Astrocyte (in vitro differentiated cells and primary cell): Measurements from ENCODE around the gene KLK4. TPM values are rescaled to one million over a fixed set of nuclear protein-coding genes. Genes with fewer than 3 reads are reported as not detected.

Experiments
- DNase-seq: peaks from one replicate; pipeline ENCODE4 v3.0.0-alpha.2; 2010; ENCODE audit warnings: low read depth
- FAIRE-seq: peaks from 2 replicates; lab custom pipeline; 2011; peaks lifted over from hg19 to GRCh38; lab: Jason Lieb, UNC
- H2AFZ ChIP-seq: 2 replicates; pipeline ENCODE4 v1.6.0; 2012; ENCODE audit warnings: low read depth, low read length, inconsistent platforms
- H3K27ac ChIP-seq: 2 replicates; pipeline ENCODE4 v1.5.1; 2011; ENCODE audit warnings: low read depth, low read length, inconsistent platforms
- H3K27me3 ChIP-seq: 2 replicates; pipeline ENCODE4 v1.6.0; 2011; ENCODE audit warnings: low read length, inconsistent platforms; ENCODE audit not compliant: insufficient read depth
- H3K36me3 ChIP-seq: 2 replicates; pipeline ENCODE4 v1.5.1; 2011; ENCODE audit warnings: low read length, inconsistent platforms; ENCODE audit not compliant: insufficient read depth
- H3K4me1 ChIP-seq: 2 replicates; pipeline ENCODE4 v1.5.1; 2011; ENCODE audit warnings: low read length, inconsistent platforms; ENCODE audit not compliant: insufficient read depth
- H3K4me2 ChIP-seq: 2 replicates; pipeline ENCODE4 v1.6.0; 2012; ENCODE audit warnings: low read length, inconsistent platforms
- H3K4me3 ChIP-seq: 2 replicates; pipeline ENCODE4 v1.5.1; 2011; ENCODE audit warnings: low read depth, mild to moderate bottlenecking, low read length, inconsistent platforms; ENCODE audit not compliant: insufficient read depth
- H3K79me2 ChIP-seq: 2 replicates; pipeline ENCODE4 v1.6.0; 2012; ENCODE audit warnings: mild to moderate bottlenecking, low read length, inconsistent platforms; ENCODE audit not compliant: insufficient read depth
- H3K9ac ChIP-seq: 2 replicates; pipeline ENCODE4 v1.6.0; 2012; ENCODE audit warnings: mild to moderate bottlenecking, low read length, inconsistent platforms
- H3K9me3 ChIP-seq: 2 replicates; pipeline ENCODE4 v1.5.1; 2012; ENCODE audit warnings: low read depth, mild to moderate bottlenecking, low read length, inconsistent platforms; ENCODE audit not compliant: insufficient read depth
- H4K20me1 ChIP-seq: 2 replicates; pipeline ENCODE4 v1.6.0; 2012; ENCODE audit warnings: low read length, inconsistent platforms; ENCODE audit not compliant: insufficient read depth
- H3K27ac Mint-ChIP-seq: one replicate; pipeline ENCODE4 v1.8.0; 2021; ENCODE audit warnings: mild to moderate bottlenecking, mixed read lengths; ENCODE audit not compliant: unreplicated experiment
- H3K27me3 Mint-ChIP-seq: one replicate; pipeline ENCODE4 v1.8.0; 2021; ENCODE audit warnings: low read depth, mixed read lengths; ENCODE audit not compliant: unreplicated experiment
- H3K36me3 Mint-ChIP-seq: one replicate; pipeline ENCODE4 v1.8.0; 2021; ENCODE audit warnings: low read depth, mixed read lengths; ENCODE audit not compliant: unreplicated experiment
- H3K4me1 Mint-ChIP-seq: one replicate; pipeline ENCODE4 v1.8.0; 2021; ENCODE audit warnings: low read depth, mixed read lengths; ENCODE audit not compliant: unreplicated experiment
- H3K4me3 Mint-ChIP-seq: one replicate; pipeline ENCODE4 v1.8.0; 2021; ENCODE audit warnings: mild to moderate bottlenecking, moderate library complexity, mixed read lengths; ENCODE audit not compliant: unreplicated experiment
- H3K9me3 Mint-ChIP-seq: one replicate; pipeline ENCODE4 v1.8.0; 2021; ENCODE audit warnings: mild to moderate bottlenecking, mixed read lengths; ENCODE audit not compliant: unreplicated experiment
- EZH2 ChIP-seq: IDR thresholded peaks from 2 replicates; pipeline ENCODE4 v1.6.1; 2012; ENCODE audit warnings: mild to moderate bottlenecking, low read length, inconsistent platforms; ENCODE audit not compliant: insufficient read depth
- total RNA-seq: library from RNA; stranded (reverse); gene quantifications from 2 replicates; pipeline ENCODE4 v1.2.1, GENCODE V29; 2021
- TF ChIP-seq, protein P1 (sequence below): IDR thresholded peaks from 2 replicates; pipeline ENCODE4 v1.5.1; 2011; ENCODE audit warnings: low read depth, mild to moderate bottlenecking, inconsistent platforms, low read length, moderate library complexity; ENCODE audit not compliant: insufficient read depth

The KLK4 gene
- total RNA-seq, 1 donor from 2014 or later = not detected

DNA sequence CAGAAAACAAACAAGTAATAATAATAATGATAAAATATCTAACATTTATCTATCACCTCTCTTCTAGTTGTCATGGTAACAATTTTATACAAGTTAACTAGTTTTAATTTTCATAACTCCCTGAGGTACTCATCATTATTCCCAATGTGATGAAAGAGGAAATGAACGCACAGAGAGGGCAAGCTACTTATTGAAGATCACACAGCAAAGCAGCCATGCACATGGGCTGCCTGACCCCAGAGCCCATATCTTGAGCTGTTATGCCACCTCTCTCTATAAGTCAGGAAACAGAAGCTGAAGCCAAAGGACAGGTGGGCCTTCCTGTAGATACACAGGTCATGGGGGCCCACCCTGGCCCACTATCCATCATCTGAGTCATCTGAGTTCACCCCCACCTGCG is 4.9 kb upstream of the KLK4 start:
- no peak overlapping the region for H3K4me2 ChIP-seq
- no peaks in the 10 kb centered on the region for H4K20me1 ChIP-seq
- no peaks in the 10 kb centered on the region for H3K4me1 ChIP-seq
- H3K79me2 ChIP-seq = no peaks in the 10 kb centered on the region
- H3K27ac ChIP-seq = no peak overlapping the region
- Mint-ChIP-seq H3K27me3 (peaks cover 37% of the 10 kb centered on the region), H3K4me3 (no peak overlapping the region), H3K9me3 (no peaks in the 10 kb centered on the region), H3K4me1 (no peaks in the 10 kb centered on the region), H3K36me3 (no peaks in the 10 kb centered on the region), H3K27ac (no peak overlapping the region)
- no peaks in the 10 kb centered on the region for H3K9me3 ChIP-seq
- TF ChIP-seq, protein P1, sequence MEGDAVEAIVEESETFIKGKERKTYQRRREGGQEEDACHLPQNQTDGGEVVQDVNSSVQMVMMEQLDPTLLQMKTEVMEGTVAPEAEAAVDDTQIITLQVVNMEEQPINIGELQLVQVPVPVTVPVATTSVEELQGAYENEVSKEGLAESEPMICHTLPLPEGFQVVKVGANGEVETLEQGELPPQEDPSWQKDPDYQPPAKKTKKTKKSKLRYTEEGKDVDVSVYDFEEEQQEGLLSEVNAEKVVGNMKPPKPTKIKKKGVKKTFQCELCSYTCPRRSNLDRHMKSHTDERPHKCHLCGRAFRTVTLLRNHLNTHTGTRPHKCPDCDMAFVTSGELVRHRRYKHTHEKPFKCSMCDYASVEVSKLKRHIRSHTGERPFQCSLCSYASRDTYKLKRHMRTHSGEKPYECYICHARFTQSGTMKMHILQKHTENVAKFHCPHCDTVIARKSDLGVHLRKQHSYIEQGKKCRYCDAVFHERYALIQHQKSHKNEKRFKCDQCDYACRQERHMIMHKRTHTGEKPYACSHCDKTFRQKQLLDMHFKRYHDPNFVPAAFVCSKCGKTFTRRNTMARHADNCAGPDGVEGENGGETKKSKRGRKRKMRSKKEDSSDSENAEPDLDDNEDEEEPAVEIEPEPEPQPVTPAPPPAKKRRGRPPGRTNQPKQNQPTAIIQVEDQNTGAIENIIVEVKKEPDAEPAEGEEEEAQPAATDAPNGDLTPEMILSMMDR = no peak
- TF ChIP-seq EZH2 = no peak
- FAIRE-seq = no peak
- peaks cover 3% of the 10 kb centered on the region for H3K27me3 ChIP-seq
- no peak overlapping the region for H3K4me3 ChIP-seq
- H3K9ac ChIP-seq = no peak overlapping the region
- no peaks in the 10 kb centered on the region for H3K36me3 ChIP-seq
- no peak for DNase-seq
- H2AFZ ChIP-seq = no peak overlapping the region

DNA sequence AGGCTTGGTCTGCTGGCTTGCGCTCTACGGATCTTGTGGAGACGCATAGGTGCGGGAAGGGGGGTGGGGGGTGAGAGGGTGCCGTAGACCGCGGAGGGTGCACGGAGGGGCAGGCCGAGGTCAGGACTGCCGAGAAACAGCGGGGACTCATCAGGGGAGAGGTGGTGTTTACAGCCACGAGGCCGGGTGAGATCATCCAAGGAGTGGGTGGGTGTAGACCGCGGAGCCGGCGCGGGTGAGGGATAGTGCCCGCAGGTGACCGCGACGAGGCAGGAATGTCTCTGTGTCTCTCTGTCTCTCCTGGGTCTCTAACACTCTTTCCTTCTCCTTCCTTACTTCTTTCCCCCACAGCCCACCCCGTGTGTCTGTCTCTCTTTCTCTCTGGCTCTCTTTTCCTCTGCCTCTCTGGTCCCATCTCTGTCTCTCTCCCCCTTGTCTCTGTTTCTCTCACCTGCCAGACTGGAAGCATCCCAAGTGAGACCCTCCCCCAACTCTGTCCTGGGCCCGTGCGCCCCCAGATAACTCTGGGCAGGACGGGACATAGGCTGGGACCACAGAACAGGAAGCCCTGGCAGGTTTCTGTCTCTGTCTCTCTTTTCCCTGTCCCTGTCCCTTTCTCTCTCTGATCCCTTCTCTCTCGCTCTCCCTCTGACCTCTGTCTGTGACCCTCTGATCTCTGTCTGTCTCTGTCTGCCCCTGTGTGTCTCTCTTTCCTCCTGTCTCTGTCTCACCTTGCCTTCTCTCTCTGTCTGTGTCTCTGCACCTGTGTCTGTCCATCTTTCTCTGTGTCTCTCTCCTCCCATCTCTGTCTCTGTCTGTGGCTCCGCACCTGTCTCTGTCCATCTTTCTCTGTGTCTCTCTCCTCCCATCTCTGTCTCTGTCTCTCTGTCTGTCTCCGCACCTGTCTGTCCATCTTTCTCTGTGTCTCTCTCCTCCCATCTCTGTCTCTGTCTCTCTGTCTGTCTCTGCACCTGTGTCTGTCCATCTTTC is 1.8 kb upstream of the KLK4 start:
- H3K27ac Mint-ChIP-seq = no peak overlapping the region
- H3K36me3 Mint-ChIP-seq = no peaks in the 10 kb centered on the region
- H3K27me3 Mint-ChIP-seq = peaks cover 52% of the 10 kb centered on the region
- Histone ChIP-seq H3K4me3 (no peak overlapping the region), H3K36me3 (no peaks in the 10 kb centered on the region), H3K4me1 (no peaks in the 10 kb centered on the region), H2AFZ (no peak overlapping the region), H3K9me3 (no peaks in the 10 kb centered on the region), H3K4me2 (no peak overlapping the region), H3K27ac (no peak overlapping the region), H3K27me3 (peaks cover 3% of the 10 kb centered on the region), H3K9ac (no peak overlapping the region), H4K20me1 (no peaks in the 10 kb centered on the region), H3K79me2 (no peaks in the 10 kb centered on the region)
- peaks cover 2% of the 10 kb centered on the region for H3K9me3 Mint-ChIP-seq
- TF ChIP-seq, protein P1 = no peak
- no peak for TF ChIP-seq EZH2
- FAIRE-seq = no peak
- H3K4me1 Mint-ChIP-seq = no peaks in the 10 kb centered on the region
- H3K4me3 Mint-ChIP-seq = no peak overlapping the region
- DNase-seq = no peak
